Activated T-helper 17 cell treated with anti-CD3 and anti-CD28 coated beads, Interleukin-2, amount 50 U/mL, for 72 hours (primary cell): ENCODE measurements around the gene ASIC4. TPM values are rescaled to one million over a fixed set of nuclear protein-coding genes. Genes with fewer than 3 reads are reported as not detected.

Source experiments
- ATAC-seq: fragments of 150-1000 bp; cut with Tn5 transposase; replicated peaks from 2 replicates; pipeline ENCODE4 v1.10.0; 2021; ENCODE audit warnings: mild to moderate bottlenecking, moderate library complexity
- H3K27ac Mint-ChIP-seq: one replicate; pipeline ENCODE4 v1.8.0; 2022; ENCODE audit warnings: mixed read lengths
- H3K27me3 Mint-ChIP-seq: one replicate; pipeline ENCODE4 v1.8.0; 2022; ENCODE audit warnings: mixed read lengths
- H3K36me3 Mint-ChIP-seq: one replicate; pipeline ENCODE4 v1.8.0; 2022; ENCODE audit warnings: low read depth, mild to moderate bottlenecking, mixed read lengths
- H3K4me1 Mint-ChIP-seq: one replicate; pipeline ENCODE4 v1.8.0; 2022; ENCODE audit warnings: mixed read lengths
- H3K4me3 Mint-ChIP-seq: one replicate; pipeline ENCODE4 v1.8.0; 2022; ENCODE audit warnings: mild to moderate bottlenecking, mixed read lengths
- H3K9me3 Mint-ChIP-seq: one replicate; pipeline ENCODE4 v1.8.0; 2022; ENCODE audit warnings: mixed read lengths
- total RNA-seq, 2 donors: library from RNA; stranded (reverse); gene quantifications; one replicate each; pipeline ENCODE4 v1.2.3, GENCODE V29; 2022

Gene ASIC4
- total RNA-seq, 2 donors from 2014 or later: 0.56 TPM; not detected in 1

GRCh38 chr2:219561179-219562048, 47.1 kb downstream of the ASIC4 start:
- H3K4me1 Mint-ChIP-seq: no peaks in the 10 kb centered on the region
- H3K4me3 Mint-ChIP-seq: no peak overlapping the region
- H3K27me3 Mint-ChIP-seq: peaks cover 22% of the 10 kb centered on the region
- H3K9me3 Mint-ChIP-seq: no peaks in the 10 kb centered on the region
- no peak overlapping the region for H3K27ac Mint-ChIP-seq
- ATAC-seq: no peak
- no peaks in the 10 kb centered on the region for H3K36me3 Mint-ChIP-seq

GRCh38 chr2:219562049-219563020, 48.1 kb downstream of the ASIC4 start:
- Mint-ChIP-seq H3K36me3 (no peaks in the 10 kb centered on the region), H3K4me1 (no peaks in the 10 kb centered on the region), H3K4me3 (no peak overlapping the region), H3K9me3 (no peaks in the 10 kb centered on the region), H3K27ac (no peak overlapping the region), H3K27me3 (peaks cover 20% of the 10 kb centered on the region)
- no peak for ATAC-seq

GRCh38 chr2:219563271-219563928, 49.1 kb downstream of the ASIC4 start:
- Mint-ChIP-seq H3K36me3 (no peaks in the 10 kb centered on the region), H3K27ac (no peak overlapping the region), H3K27me3 (peaks cover 24% of the 10 kb centered on the region), H3K9me3 (no peaks in the 10 kb centered on the region), H3K4me3 (no peak overlapping the region), H3K4me1 (no peaks in the 10 kb centered on the region)
- no peak for ATAC-seq

GRCh38 chr2:219565130-219566080, 51.1 kb downstream of the ASIC4 start:
- Mint-ChIP-seq H3K27me3 (peaks cover 28% of the 10 kb centered on the region), H3K9me3 (no peaks in the 10 kb centered on the region), H3K4me1 (no peaks in the 10 kb centered on the region), H3K36me3 (no peaks in the 10 kb centered on the region), H3K4me3 (no peak overlapping the region), H3K27ac (no peak overlapping the region)
- no peak for ATAC-seq

GRCh38 chr2:219566640-219567039, 52.4 kb downstream of the ASIC4 start:
- no peak overlapping the region for H3K4me3 Mint-ChIP-seq
- no peaks in the 10 kb centered on the region for H3K36me3 Mint-ChIP-seq
- peaks cover 25% of the 10 kb centered on the region for H3K27me3 Mint-ChIP-seq
- no peaks in the 10 kb centered on the region for H3K9me3 Mint-ChIP-seq
- H3K4me1 Mint-ChIP-seq: no peaks in the 10 kb centered on the region
- no peak overlapping the region for H3K27ac Mint-ChIP-seq
- no peak for ATAC-seq

GRCh38 chr2:219567131-219567530, 52.8 kb downstream of the ASIC4 start:
- Mint-ChIP-seq H3K36me3 (no peaks in the 10 kb centered on the region), H3K9me3 (no peaks in the 10 kb centered on the region), H3K4me1 (no peaks in the 10 kb centered on the region), H3K4me3 (no peak overlapping the region), H3K27ac (no peak overlapping the region), H3K27me3 (peaks cover 30% of the 10 kb centered on the region)
- no peak for ATAC-seq

- ATAC-seq: no peak
- Mint-ChIP-seq H3K36me3 (no peaks in the 10 kb centered on the region), H3K27ac (no peak overlapping the region), H3K4me1 (no peaks in the 10 kb centered on the region), H3K27me3 (peaks cover 32% of the 10 kb centered on the region), H3K9me3 (no peaks in the 10 kb centered on the region), H3K4me3 (no peak overlapping the region)
Measured at GRCh38 chr2:219567791-219568361, 53.6 kb downstream of the ASIC4 start.

GRCh38 chr2:219569041-219569440, 54.8 kb downstream of the ASIC4 start:
- no peak for ATAC-seq
- no peaks in the 10 kb centered on the region for H3K36me3 Mint-ChIP-seq
- H3K9me3 Mint-ChIP-seq: no peaks in the 10 kb centered on the region
- peaks cover 30% of the 10 kb centered on the region for H3K27me3 Mint-ChIP-seq
- peak overlapping the region; percentile 46 for H3K4me3 Mint-ChIP-seq
- H3K4me1 Mint-ChIP-seq: no peaks in the 10 kb centered on the region
- no peak overlapping the region for H3K27ac Mint-ChIP-seq

GRCh38 chr2:219569635-219570034, 55.4 kb downstream of the ASIC4 start:
- no peak overlapping the region for H3K27ac Mint-ChIP-seq
- ATAC-seq: no peak
- no peaks in the 10 kb centered on the region for H3K9me3 Mint-ChIP-seq
- H3K36me3 Mint-ChIP-seq: no peaks in the 10 kb centered on the region
- peak overlapping the region; percentile 46 for H3K4me3 Mint-ChIP-seq
- H3K4me1 Mint-ChIP-seq: no peaks in the 10 kb centered on the region
- H3K27me3 Mint-ChIP-seq: peaks cover 30% of the 10 kb centered on the region

GRCh38 chr2:219570194-219570923, 56.1 kb downstream of the ASIC4 start:
- H3K4me1 Mint-ChIP-seq: no peaks in the 10 kb centered on the region
- peak; percentile 47 for ATAC-seq
- peak overlapping the region; percentile 46 for H3K4me3 Mint-ChIP-seq
- H3K9me3 Mint-ChIP-seq: no peaks in the 10 kb centered on the region
- H3K36me3 Mint-ChIP-seq: no peaks in the 10 kb centered on the region
- no peak overlapping the region for H3K27ac Mint-ChIP-seq
- peaks cover 33% of the 10 kb centered on the region for H3K27me3 Mint-ChIP-seq

GRCh38 chr2:219570924-219571310, 56.6 kb downstream of the ASIC4 start:
- no peak overlapping the region for H3K27ac Mint-ChIP-seq
- H3K4me1 Mint-ChIP-seq: no peaks in the 10 kb centered on the region
- H3K36me3 Mint-ChIP-seq: no peaks in the 10 kb centered on the region
- H3K27me3 Mint-ChIP-seq: peaks cover 37% of the 10 kb centered on the region
- H3K4me3 Mint-ChIP-seq: no peak overlapping the region
- peak; percentile 18 for ATAC-seq
- no peaks in the 10 kb centered on the region for H3K9me3 Mint-ChIP-seq

GRCh38 chr2:219571311-219572236, 57.3 kb downstream of the ASIC4 start, which contains the start of gene OBSL1:
OBSL1 (minus strand) TSS chr2:219571539; CDS start chr2:219571232, 307 bp downstream.
- Mint-ChIP-seq H3K36me3 (no peaks in the 10 kb centered on the region), H3K4me3 (peak within 1 kb of the TSS; percentile 46), H3K27me3 (peaks cover 38% of the 10 kb centered on the region), H3K27ac (no peak within 1 kb of the TSS), H3K4me1 (no peaks in the 10 kb centered on the region), H3K9me3 (no peaks in the 10 kb centered on the region)
- ATAC-seq: no peak
